A549 treated with Mapracorat at 1 μM for 4 hours (cell line): ENCODE data around the gene GJB1. TPM values are rescaled to one million over a fixed set of nuclear protein-coding genes. Genes with fewer than 3 reads are reported as not detected.

Experiments
- total RNA-seq: library from RNA; stranded (reverse); fragments of 200-300 nt; extraction: Qiagen RNA extraction; gene quantifications from 5 replicates; pipeline ENCODE4 v1.2.3, GENCODE V29; 2022

Gene GJB1
- 0.09 to 0.13 TPM (median 0.10 TPM) in 3 of 5 replicates, not detected in the others for total RNA-seq

DNA sequence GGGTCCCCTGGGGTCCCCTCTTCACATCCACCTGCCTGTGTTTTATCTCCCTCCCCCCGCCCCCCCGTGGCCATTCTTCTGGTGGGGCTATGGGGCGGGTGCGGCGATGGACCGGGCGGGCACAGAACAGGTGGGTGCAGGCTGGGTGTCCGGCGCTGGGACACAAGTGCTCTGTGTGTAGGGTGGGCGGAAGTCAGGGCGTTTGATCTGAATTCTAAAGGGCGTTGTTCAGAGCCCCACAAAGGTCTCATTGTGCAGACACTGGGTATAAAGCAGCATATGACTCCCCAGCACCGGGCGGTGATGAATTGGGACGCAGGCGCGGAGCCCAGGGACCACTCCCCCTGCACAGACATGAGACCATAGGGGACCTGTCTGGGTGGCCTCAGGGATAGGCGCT lies at the start of gene GJB1:
Gene GJB1 (plus strand): TSS at position 296 of the 400 bp plus-strand sequence. CDS start 484 bp downstream, outside the sequence.

DNA sequence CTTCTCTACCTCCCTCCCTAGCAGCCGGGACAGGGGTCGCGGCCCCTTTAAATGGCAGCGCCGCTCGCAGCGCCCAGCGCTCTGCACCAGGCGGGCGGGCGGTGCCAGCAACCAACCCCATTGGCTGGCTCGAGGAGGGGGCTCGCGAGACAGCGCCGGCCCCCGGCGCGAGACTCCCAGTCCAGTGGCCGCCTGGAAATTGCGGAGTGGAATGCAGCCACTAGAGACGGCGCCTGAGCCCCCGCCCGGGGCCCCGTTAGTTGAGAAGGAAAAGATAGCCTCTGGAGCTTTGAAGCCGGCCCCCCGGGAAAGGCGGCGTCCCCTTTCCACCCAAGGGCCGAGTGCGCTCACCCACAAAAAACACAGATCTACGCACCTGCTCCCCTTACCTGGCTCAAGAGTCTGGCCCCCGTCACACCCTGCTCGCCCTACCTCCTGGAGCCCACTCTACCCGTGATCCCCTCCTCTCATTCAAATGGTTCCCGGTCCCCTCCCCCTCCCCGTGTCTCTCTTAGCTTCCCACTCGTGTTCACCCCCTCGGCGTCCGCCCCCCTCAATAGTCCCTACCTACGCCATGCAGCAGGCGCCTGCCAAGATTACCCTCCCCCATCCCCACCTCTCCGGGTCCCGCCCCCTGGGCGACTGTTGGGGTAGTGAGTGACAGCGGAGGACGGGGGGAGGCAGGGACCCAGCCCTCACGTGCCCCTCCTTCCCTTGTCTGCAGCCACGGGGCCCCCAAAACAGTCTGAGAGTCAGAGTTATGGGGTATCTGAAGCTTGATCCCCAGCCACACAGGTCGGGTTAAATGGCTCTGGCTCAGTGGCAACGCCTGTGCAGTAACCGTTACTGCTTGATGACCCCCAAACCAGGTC lies 31.3 kb downstream of the GJB1 start, which contains the start of gene ZMYM3:
Gene ZMYM3 (minus strand): TSS at position 49 of the 872 bp plus-strand sequence. CDS start 885 bp downstream, outside the sequence.

Other genes starting within 250 kb of the GJB1 start
- gene SNX12, start 154.9 kb upstream of the GJB1 start, total RNA-seq: 71.4 to 76.6 TPM (median 72.8 TPM) in 5 replicates
- gene FOXO4, start 127.4 kb upstream of the GJB1 start, total RNA-seq: 0.91 to 1.9 TPM (median 1.5 TPM) in 5 replicates
- gene CXorf65, start 116.5 kb upstream of the GJB1 start, total RNA-seq: not detected in 5 replicates
- 0.11 to 0.30 TPM (median 0.23 TPM) in 4 of 5 replicates, not detected in the other for gene IL2RG, start 111.6 kb upstream of the GJB1 start, total RNA-seq
- 8.3 to 11.9 TPM (median 10.2 TPM) in 5 replicates for gene MED12, start 104.6 kb upstream of the GJB1 start, total RNA-seq
- gene NLGN3, start 78.4 kb upstream of the GJB1 start, total RNA-seq: 0.89 to 1.1 TPM (median 1.1 TPM) in 5 replicates
- 10.2 to 14.3 TPM (median 13.1 TPM) in 5 replicates for gene ZMYM3, start 30.9 kb downstream of the GJB1 start, total RNA-seq
- 340 to 388 TPM (median 374 TPM) in 5 replicates for gene NONO, start 60.4 kb downstream of the GJB1 start, total RNA-seq
- 0.79 to 1.2 TPM (median 1.0 TPM) in 5 replicates for gene ITGB1BP2, start 78.5 kb downstream of the GJB1 start, total RNA-seq
- 12.1 to 17.1 TPM (median 16.0 TPM) in 5 replicates for gene TAF1, start 143.1 kb downstream of the GJB1 start, total RNA-seq